SKM-1 treated with dmso at 0.1 percent for 144 hours (cell line): ENCODE measurements around the gene MMP25.

Experiments
- DNase-seq: peaks from one replicate; lab custom pipeline; 2025; ENCODE audit not compliant: unreplicated experiment; lab: John Stamatoyannopoulos, UW

The MMP25 gene

GRCh38 chr16:3045758-3046640, at the start of gene MMP25:
TSS of gene MMP25 (plus strand) at chr16:3046561. CDS start at chr16:3046918, 357 bp downstream.
- no peak for DNase-seq

- no peak for DNase-seq
Measured at GRCh38 chr16:2999929-3000328, 46.4 kb upstream of the MMP25 start.

GRCh38 chr16:3000540-3000939, 45.8 kb upstream of the MMP25 start:
- no peak for DNase-seq

GRCh38 chr16:3001316-3001715, 45.0 kb upstream of the MMP25 start:
- no peak for DNase-seq

GRCh38 chr16:3003582-3004270, 42.6 kb upstream of the MMP25 start:
- DNase-seq = peak; percentile 98

GRCh38 chr16:3004319-3004718, 42.0 kb upstream of the MMP25 start:
- DNase-seq = no peak

GRCh38 chr16:3004781-3005284, 41.5 kb upstream of the MMP25 start:
- DNase-seq = no peak

GRCh38 chr16:3007059-3007956, 39.1 kb upstream of the MMP25 start:
- peak; percentile 54 for DNase-seq

GRCh38 chr16:3007957-3008689, 38.2 kb upstream of the MMP25 start:
- peak; percentile 64 for DNase-seq

- no peak for DNase-seq
Measured at GRCh38 chr16:3008690-3009037, 37.7 kb upstream of the MMP25 start.

- no peak for DNase-seq
Measured at GRCh38 chr16:3009568-3010390, 36.6 kb upstream of the MMP25 start.

- DNase-seq = no peak
Measured at GRCh38 chr16:3010510-3010909, 35.9 kb upstream of the MMP25 start.

- DNase-seq = no peak
Measured at GRCh38 chr16:3012246-3012645, 34.1 kb upstream of the MMP25 start.

- DNase-seq = no peak
Measured at GRCh38 chr16:3012828-3013420, 33.4 kb upstream of the MMP25 start, which contains the start of gene CLDN9. TSS of gene CLDN9 (plus strand) at chr16:3012923. CDS start at chr16:3013363, 440 bp downstream.

- DNase-seq = no peak
Measured at GRCh38 chr16:3013491-3013951, 32.8 kb upstream of the MMP25 start.

- DNase-seq = no peak
Measured at GRCh38 chr16:3013998-3014690, 32.2 kb upstream of the MMP25 start.

- DNase-seq = no peak
Measured at GRCh38 chr16:3014971-3015370, 31.4 kb upstream of the MMP25 start.

- DNase-seq = no peak
Measured at GRCh38 chr16:3015865-3016521, 30.4 kb upstream of the MMP25 start.
